ENCODE results near the gene ZNF618. TPM values are rescaled to one million over a fixed set of nuclear protein-coding genes. Genes with fewer than 3 reads are reported as not detected.

ZNF618 gene
- polyA plus RNA-seq, 1 of the 3 experiments (the other 2 are of a cell fraction), result 6.2 TPM

GRCh38 chr9:113957821-113958341 lies 81.8 kb downstream of the ZNF618 start:
- Histone ChIP-seq H2AFZ (ENCODE audit: low read depth) (peak overlapping the region; percentile 54; the same call in 1 of the 2 replicates), H3F3A (replicated peaks; ENCODE audit: insufficient read depth) (peaks cover 41% of the 10 kb centered on the region), H3K4me1 (ENCODE audit: control insufficient read depth in 1 of 2, insufficient read depth in 2 of 2, low read depth in 1 of 2, low read length in 1 of 2) (peaks cover 25 to 44% of the 10 kb centered on the region in 2 experiments), H3K36me3 (replicated peaks in 1 of 2; ENCODE audit: control insufficient read depth in 1 of 2, insufficient read depth in 2 of 2, low read length in 1 of 2) (peaks cover 0 to 11% of the 10 kb centered on the region in 2 experiments), H3K9ac (peak overlapping the region; percentile 57; the same call in 1 of the 2 replicates), H3K9me3 (no peaks in the 10 kb centered on the region), H3K9me2 (no peaks in the 10 kb centered on the region), H3K4me2 (peak overlapping the region; percentile 71), H3K27me3 (ENCODE audit: insufficient read depth) (no peaks in the 10 kb centered on the region), H3K4me3 (ENCODE audit: low read depth in 2 of 2, low read length in 1 of 2) (0 out of 4 replicates have a peak overlapping the region, but pooled peaks of 1 of the 2 experiments have one; percentile 24), H3K79me2 (ENCODE audit: insufficient read depth) (peaks cover 62% of the 10 kb centered on the region), H3K27ac (ENCODE audit: low read depth in 2 of 2, low read length in 1 of 2) (peak overlapping the region; percentile 78), H4K20me1 (ENCODE audit: insufficient read depth) (no peaks in the 10 kb centered on the region)
- CTCF ChIA-PET, result no interaction called here
- WGBS (ENCODE audit: low lambda C conversion rate), result 12% methylated on average over 3 of the region's 4 CpGs
- POLR2A ChIA-PET, result no interaction called here
- no peak for DNase-seq
- TF ChIP-seq, protein P1, sequence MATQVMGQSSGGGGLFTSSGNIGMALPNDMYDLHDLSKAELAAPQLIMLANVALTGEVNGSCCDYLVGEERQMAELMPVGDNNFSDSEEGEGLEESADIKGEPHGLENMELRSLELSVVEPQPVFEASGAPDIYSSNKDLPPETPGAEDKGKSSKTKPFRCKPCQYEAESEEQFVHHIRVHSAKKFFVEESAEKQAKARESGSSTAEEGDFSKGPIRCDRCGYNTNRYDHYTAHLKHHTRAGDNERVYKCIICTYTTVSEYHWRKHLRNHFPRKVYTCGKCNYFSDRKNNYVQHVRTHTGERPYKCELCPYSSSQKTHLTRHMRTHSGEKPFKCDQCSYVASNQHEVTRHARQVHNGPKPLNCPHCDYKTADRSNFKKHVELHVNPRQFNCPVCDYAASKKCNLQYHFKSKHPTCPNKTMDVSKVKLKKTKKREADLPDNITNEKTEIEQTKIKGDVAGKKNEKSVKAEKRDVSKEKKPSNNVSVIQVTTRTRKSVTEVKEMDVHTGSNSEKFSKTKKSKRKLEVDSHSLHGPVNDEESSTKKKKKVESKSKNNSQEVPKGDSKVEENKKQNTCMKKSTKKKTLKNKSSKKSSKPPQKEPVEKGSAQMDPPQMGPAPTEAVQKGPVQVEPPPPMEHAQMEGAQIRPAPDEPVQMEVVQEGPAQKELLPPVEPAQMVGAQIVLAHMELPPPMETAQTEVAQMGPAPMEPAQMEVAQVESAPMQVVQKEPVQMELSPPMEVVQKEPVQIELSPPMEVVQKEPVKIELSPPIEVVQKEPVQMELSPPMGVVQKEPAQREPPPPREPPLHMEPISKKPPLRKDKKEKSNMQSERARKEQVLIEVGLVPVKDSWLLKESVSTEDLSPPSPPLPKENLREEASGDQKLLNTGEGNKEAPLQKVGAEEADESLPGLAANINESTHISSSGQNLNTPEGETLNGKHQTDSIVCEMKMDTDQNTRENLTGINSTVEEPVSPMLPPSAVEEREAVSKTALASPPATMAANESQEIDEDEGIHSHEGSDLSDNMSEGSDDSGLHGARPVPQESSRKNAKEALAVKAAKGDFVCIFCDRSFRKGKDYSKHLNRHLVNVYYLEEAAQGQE (IDR thresholded peaks at IDR 0.05; ENCODE audit: low read depth, low read length), result no peak
- TF ChIP-seq TAF1 (IDR thresholded peaks at IDR 0.05; ENCODE audit: borderline replicate concordance, low read depth, low read length) (no peak), USF1 (IDR thresholded peaks at IDR 0.05; ENCODE audit: borderline replicate concordance, low read depth) (peak; percentile 75), TCF12 (IDR thresholded peaks at IDR 0.05) (peak; percentile 33; the same call in 1 of the 2 replicates), PBX3 (IDR thresholded peaks at IDR 0.05) (peak; percentile 55), EP300 (IDR thresholded peaks at IDR 0.05; ENCODE audit: borderline replicate concordance in 1 of 2, low read depth in 1 of 2, low read length in 1 of 2) (0 out of 4 replicates have a peak, but pooled peaks of 1 of the 2 experiments have one; percentile 10), FOSL2 (IDR thresholded peaks at IDR 0.05; ENCODE audit: borderline replicate concordance, low read depth) (peak; percentile 31; the same call in 1 of the 2 replicates)
- TF ChIP-seq, protein P2, sequence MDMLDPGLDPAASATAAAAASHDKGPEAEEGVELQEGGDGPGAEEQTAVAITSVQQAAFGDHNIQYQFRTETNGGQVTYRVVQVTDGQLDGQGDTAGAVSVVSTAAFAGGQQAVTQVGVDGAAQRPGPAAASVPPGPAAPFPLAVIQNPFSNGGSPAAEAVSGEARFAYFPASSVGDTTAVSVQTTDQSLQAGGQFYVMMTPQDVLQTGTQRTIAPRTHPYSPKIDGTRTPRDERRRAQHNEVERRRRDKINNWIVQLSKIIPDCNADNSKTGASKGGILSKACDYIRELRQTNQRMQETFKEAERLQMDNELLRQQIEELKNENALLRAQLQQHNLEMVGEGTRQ (IDR thresholded peaks at IDR 0.05; ENCODE audit: borderline replicate concordance, low read depth, low read length), result no peak

GRCh38 chr9:113958556-113958955 lies 82.4 kb downstream of the ZNF618 start:
- no peak for DNase-seq
- H3K9me3 ChIP-seq, result no peaks in the 10 kb centered on the region
- H3K4me1 ChIP-seq (ENCODE audit: control insufficient read depth in 1 of 2, insufficient read depth in 2 of 2, low read depth in 1 of 2, low read length in 1 of 2), result peaks cover 25 to 37% of the 10 kb centered on the region in 2 experiments
- H3K27ac ChIP-seq (ENCODE audit: low read depth in 2 of 2, low read length in 1 of 2), result peak overlapping the region; percentile 78
- peaks cover 0 to 11% of the 10 kb centered on the region in 2 experiments for H3K36me3 ChIP-seq (replicated peaks in 1 of 2; ENCODE audit: control insufficient read depth in 1 of 2, insufficient read depth in 2 of 2, low read length in 1 of 2)
- no peak overlapping the region for H3K9ac ChIP-seq
- H3F3A ChIP-seq (replicated peaks; ENCODE audit: insufficient read depth), result peaks cover 35% of the 10 kb centered on the region
- peak overlapping the region; percentile 71; the same call in 1 of the 2 replicates for H3K4me2 ChIP-seq
- ChIA-PET POLR2A (no interaction called here), CTCF (no interaction called here)
- H4K20me1 ChIP-seq (ENCODE audit: insufficient read depth), result peaks cover 4% of the 10 kb centered on the region; the same call in 1 of the 2 replicates
- H2AFZ ChIP-seq (ENCODE audit: low read depth), result no peak overlapping the region
- H3K79me2 ChIP-seq (ENCODE audit: insufficient read depth), result peaks cover 59% of the 10 kb centered on the region
- no peaks in the 10 kb centered on the region for H3K27me3 ChIP-seq (ENCODE audit: insufficient read depth)
- no peak for TF ChIP-seq YY1 (IDR thresholded peaks at IDR 0.05; ENCODE audit: low read depth)
- TF ChIP-seq TEAD4 (IDR thresholded peaks at IDR 0.05; ENCODE audit: borderline replicate concordance, insufficient read depth), result no peak
- TF ChIP-seq POLR2AphosphoS5 (IDR thresholded peaks at IDR 0.05; ENCODE audit: low read depth, low read length), result no peak
- TF ChIP-seq ELF1 (IDR thresholded peaks at IDR 0.05), result no peak
- TF ChIP-seq, protein P3, sequence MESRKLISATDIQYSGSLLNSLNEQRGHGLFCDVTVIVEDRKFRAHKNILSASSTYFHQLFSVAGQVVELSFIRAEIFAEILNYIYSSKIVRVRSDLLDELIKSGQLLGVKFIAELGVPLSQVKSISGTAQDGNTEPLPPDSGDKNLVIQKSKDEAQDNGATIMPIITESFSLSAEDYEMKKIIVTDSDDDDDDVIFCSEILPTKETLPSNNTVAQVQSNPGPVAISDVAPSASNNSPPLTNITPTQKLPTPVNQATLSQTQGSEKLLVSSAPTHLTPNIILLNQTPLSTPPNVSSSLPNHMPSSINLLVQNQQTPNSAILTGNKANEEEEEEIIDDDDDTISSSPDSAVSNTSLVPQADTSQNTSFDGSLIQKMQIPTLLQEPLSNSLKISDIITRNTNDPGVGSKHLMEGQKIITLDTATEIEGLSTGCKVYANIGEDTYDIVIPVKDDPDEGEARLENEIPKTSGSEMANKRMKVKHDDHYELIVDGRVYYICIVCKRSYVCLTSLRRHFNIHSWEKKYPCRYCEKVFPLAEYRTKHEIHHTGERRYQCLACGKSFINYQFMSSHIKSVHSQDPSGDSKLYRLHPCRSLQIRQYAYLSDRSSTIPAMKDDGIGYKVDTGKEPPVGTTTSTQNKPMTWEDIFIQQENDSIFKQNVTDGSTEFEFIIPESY (IDR thresholded peaks at IDR 0.05; ENCODE audit: borderline replicate concordance, low read depth), result no peak
- no peak for TF ChIP-seq EP300 (IDR thresholded peaks at IDR 0.05; ENCODE audit: borderline replicate concordance in 1 of 2, low read depth in 1 of 2, low read length in 1 of 2)
- no peak for TF ChIP-seq FOXJ3 (CRISPR knock-in tag; IDR thresholded peaks at IDR 0.05)
- no peak for TF ChIP-seq FOSL2 (IDR thresholded peaks at IDR 0.05; ENCODE audit: borderline replicate concordance, low read depth)
- WGBS (ENCODE audit: low lambda C conversion rate), result 94% methylated on average over 6 of the region's 6 CpGs
- H3K9me2 ChIP-seq, result no peaks in the 10 kb centered on the region
- no peak overlapping the region for H3K4me3 ChIP-seq (ENCODE audit: low read depth in 2 of 2, low read length in 1 of 2)
